ENCODE data around the gene TGM3. TPM values are rescaled to one million over a fixed set of nuclear protein-coding genes. Genes with fewer than 3 reads are reported as not detected.

Gene TGM3
- total and polyA plus RNA-seq, 10 of the 15 experiments (the other 5 are each of a cell fraction or from before 2014, with no cell fraction given) = not detected

DNA sequence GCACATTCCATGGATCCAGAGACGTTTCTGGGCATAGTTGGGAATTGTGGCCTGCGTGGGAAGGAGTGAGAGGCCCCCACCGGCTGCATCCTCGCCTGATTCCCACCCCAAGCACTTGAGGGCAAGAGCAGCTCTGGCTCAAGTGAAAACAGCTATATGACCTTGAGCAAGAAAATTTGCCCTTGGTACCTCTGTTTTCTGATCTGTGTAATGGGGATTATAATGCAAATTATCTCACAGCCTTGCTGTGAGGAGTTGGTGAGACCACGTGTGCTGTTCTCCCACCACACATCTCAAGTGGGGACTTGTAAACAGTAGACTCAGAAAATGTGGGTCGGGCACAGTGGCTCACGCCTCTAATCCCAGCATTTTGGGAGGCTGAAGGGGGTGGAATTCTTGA, 85.5 kb downstream of the TGM3 start:
- RAD21 ChIA-PET (ENCODE audit: unreplicated experiment) = no interaction called here
- SMC1A ChIA-PET (ENCODE audit: uncharacterized antibody, unreplicated experiment) = no interaction called here
- POLR2A ChIA-PET = no interaction called here
- H3K4me3 ChIP-seq = no peak overlapping the region
- H3K27me3 ChIP-seq (replicated peaks in 1 of 2; ENCODE audit: control insufficient read depth in 2 of 2, insufficient read depth in 2 of 2, low read length in 1 of 2) = no peaks in the 10 kb centered on the region; a peak in 1 of 4 replicates
- BruUV-seq (replicated peaks) = no TSS peak
- FAIRE-seq = no peak
- no peak overlapping the region for H3K9ac ChIP-seq (ENCODE audit: control insufficient read depth, insufficient read depth, low read length)
- no peaks in the 10 kb centered on the region for H3K36me3 ChIP-seq (ENCODE audit: control insufficient read depth in 2 of 2, insufficient read depth in 2 of 2, low read length in 1 of 2)
- intact Hi-C loops (cut with micrococcal nuclease; ENCODE audit: unreplicated experiment) (no loop called here), in situ Hi-C loops (cut with MboI) (no loop called here)
- no peak overlapping the region for H3K27ac ChIP-seq (ENCODE audit: control insufficient read depth, insufficient read depth)
- 8% methylated on average over 7 of the region's 7 CpGs for WGBS (ENCODE audit: insufficient coverage, insufficient replicate concordance, low lambda C conversion rate, missing lambda C conversion rate)
- no peak overlapping the region for H2AFZ ChIP-seq (ENCODE audit: control insufficient read depth, low read depth, low read length)
- H3K4me2 ChIP-seq (ENCODE audit: control insufficient read depth, insufficient read depth) = no peak overlapping the region
- H3K4me1 ChIP-seq (ENCODE audit: control insufficient read depth, insufficient read depth, low read length) = no peaks in the 10 kb centered on the region; the same call in 1 of the 2 replicates
- TF ChIP-seq TBL1XR1 (IDR thresholded peaks at IDR 0.05; ENCODE audit: low read depth, low read length) (no peak), HDAC6 (IDR thresholded peaks at IDR 0.05; ENCODE audit: unreplicated experiment) (no peak), TCF7 (IDR thresholded peaks at IDR 0.05; ENCODE audit: borderline replicate concordance) (no peak)
- TF ChIP-seq, protein P1, sequence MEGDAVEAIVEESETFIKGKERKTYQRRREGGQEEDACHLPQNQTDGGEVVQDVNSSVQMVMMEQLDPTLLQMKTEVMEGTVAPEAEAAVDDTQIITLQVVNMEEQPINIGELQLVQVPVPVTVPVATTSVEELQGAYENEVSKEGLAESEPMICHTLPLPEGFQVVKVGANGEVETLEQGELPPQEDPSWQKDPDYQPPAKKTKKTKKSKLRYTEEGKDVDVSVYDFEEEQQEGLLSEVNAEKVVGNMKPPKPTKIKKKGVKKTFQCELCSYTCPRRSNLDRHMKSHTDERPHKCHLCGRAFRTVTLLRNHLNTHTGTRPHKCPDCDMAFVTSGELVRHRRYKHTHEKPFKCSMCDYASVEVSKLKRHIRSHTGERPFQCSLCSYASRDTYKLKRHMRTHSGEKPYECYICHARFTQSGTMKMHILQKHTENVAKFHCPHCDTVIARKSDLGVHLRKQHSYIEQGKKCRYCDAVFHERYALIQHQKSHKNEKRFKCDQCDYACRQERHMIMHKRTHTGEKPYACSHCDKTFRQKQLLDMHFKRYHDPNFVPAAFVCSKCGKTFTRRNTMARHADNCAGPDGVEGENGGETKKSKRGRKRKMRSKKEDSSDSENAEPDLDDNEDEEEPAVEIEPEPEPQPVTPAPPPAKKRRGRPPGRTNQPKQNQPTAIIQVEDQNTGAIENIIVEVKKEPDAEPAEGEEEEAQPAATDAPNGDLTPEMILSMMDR (IDR thresholded peaks at IDR 0.05 in 2 of 3, conservative IDR thresholded peaks at IDR 0.05 in 1 of 3; ENCODE audit: control insufficient read depth in 2 of 3, extremely low read depth in 1 of 3, insufficient read depth in 1 of 3, low read depth in 3 of 3, low read length in 3 of 3) = no peak
- H4K20me1 ChIP-seq (ENCODE audit: control insufficient read depth, insufficient read depth) = no peaks in the 10 kb centered on the region
- CTCF ChIA-PET = no interaction called here
- no peak for DNase-seq (ENCODE audit: low read depth, low spot score)
- no peak for ATAC-seq
- no peaks in the 10 kb centered on the region for H3K9me3 ChIP-seq (replicated peaks; ENCODE audit: control insufficient read depth, insufficient read depth, low read length)
- H3K79me2 ChIP-seq (ENCODE audit: control insufficient read depth, insufficient read depth, low read length) = no peaks in the 10 kb centered on the region

DNA sequence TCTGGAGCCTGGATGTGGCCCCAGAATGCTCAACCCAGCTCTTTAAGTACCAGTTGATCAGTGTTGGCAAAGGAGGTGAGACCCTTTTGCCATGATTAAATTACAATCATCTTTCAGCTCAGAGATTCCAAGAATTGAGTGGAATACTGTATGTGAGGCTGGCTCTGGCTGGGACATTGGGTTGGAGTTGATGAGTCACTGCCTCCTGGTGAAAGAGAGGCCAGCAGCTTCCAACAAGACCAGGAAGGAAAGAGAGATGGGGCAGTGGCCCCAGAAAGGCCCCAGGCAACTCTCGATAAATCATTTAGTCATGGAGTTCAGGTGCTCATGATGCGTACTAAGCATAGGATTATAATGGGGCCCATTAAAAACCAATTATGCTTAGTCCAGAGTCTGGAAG, 87.0 kb downstream of the TGM3 start:
- intact Hi-C loops (cut with micrococcal nuclease; ENCODE audit: unreplicated experiment) = no loop called here
- peaks cover 4% of the 10 kb centered on the region for H3K4me1 ChIP-seq (ENCODE audit: control insufficient read depth, insufficient read depth, low read length)
- TF ChIP-seq, protein P2, sequence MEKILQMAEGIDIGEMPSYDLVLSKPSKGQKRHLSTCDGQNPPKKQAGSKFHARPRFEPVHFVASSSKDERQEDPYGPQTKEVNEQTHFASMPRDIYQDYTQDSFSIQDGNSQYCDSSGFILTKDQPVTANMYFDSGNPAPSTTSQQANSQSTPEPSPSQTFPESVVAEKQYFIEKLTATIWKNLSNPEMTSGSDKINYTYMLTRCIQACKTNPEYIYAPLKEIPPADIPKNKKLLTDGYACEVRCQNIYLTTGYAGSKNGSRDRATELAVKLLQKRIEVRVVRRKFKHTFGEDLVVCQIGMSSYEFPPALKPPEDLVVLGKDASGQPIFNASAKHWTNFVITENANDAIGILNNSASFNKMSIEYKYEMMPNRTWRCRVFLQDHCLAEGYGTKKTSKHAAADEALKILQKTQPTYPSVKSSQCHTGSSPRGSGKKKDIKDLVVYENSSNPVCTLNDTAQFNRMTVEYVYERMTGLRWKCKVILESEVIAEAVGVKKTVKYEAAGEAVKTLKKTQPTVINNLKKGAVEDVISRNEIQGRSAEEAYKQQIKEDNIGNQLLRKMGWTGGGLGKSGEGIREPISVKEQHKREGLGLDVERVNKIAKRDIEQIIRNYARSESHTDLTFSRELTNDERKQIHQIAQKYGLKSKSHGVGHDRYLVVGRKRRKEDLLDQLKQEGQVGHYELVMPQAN (conservative IDR thresholded peaks at IDR 0.05) = no peak
- TF ChIP-seq USF1 (IDR thresholded peaks at IDR 0.05; ENCODE audit: borderline replicate concordance, extremely low read length, insufficient read depth, low read depth, low read length) (no peak), MEF2B (IDR thresholded peaks at IDR 0.05; ENCODE audit: partially characterized antibody, poor library complexity, severe bottlenecking) (no peak), ATF7 (IDR thresholded peaks at IDR 0.05; ENCODE audit: low read depth) (no peak), HDAC6 (IDR thresholded peaks at IDR 0.05; ENCODE audit: unreplicated experiment) (no peak), LARP7 (IDR thresholded peaks at IDR 0.05) (no peak)
- TF ChIP-seq, protein P3, sequence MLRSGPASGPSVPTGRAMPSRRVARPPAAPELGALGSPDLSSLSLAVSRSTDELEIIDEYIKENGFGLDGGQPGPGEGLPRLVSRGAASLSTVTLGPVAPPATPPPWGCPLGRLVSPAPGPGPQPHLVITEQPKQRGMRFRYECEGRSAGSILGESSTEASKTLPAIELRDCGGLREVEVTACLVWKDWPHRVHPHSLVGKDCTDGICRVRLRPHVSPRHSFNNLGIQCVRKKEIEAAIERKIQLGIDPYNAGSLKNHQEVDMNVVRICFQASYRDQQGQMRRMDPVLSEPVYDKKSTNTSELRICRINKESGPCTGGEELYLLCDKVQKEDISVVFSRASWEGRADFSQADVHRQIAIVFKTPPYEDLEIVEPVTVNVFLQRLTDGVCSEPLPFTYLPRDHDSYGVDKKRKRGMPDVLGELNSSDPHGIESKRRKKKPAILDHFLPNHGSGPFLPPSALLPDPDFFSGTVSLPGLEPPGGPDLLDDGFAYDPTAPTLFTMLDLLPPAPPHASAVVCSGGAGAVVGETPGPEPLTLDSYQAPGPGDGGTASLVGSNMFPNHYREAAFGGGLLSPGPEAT (IDR thresholded peaks at IDR 0.05; ENCODE audit: low read depth) = no peak

More for the DNA sequence above, 87.0 kb downstream of the TGM3 start:
- H3K79me2 ChIP-seq (ENCODE audit: control insufficient read depth, insufficient read depth, low read length) = no peaks in the 10 kb centered on the region
- no peak overlapping the region for H2AFZ ChIP-seq (ENCODE audit: control insufficient read depth, low read depth, low read length)
- peaks cover 5% of the 10 kb centered on the region; the same call in 1 of the 3 replicates for H3K9me3 ChIP-seq (replicated peaks; ENCODE audit: control insufficient read depth, insufficient read depth, low read length)
- ChIA-PET POLR2A (no interaction called here), CTCF (no interaction called here), RAD21 (ENCODE audit: unreplicated experiment) (no interaction called here), SMC1A (ENCODE audit: uncharacterized antibody, unreplicated experiment) (no interaction called here)
- H3K9ac ChIP-seq (ENCODE audit: control insufficient read depth, insufficient read depth, low read length) = no peak overlapping the region
- H3K4me3 ChIP-seq = no peak overlapping the region
- ATAC-seq = no peak
- 96% methylated on average over 2 of the region's 2 CpGs for WGBS (ENCODE audit: insufficient coverage, insufficient replicate concordance, low lambda C conversion rate, missing lambda C conversion rate)
- no peaks in the 10 kb centered on the region for H4K20me1 ChIP-seq (ENCODE audit: control insufficient read depth, insufficient read depth)
- no peaks in the 10 kb centered on the region for H3K36me3 ChIP-seq (ENCODE audit: control insufficient read depth in 2 of 2, insufficient read depth in 2 of 2, low read length in 1 of 2)
- in situ Hi-C loops (cut with MboI) = no loop called here
- DNase-seq (ENCODE audit: low read depth, low spot score) = no peak
- no peak overlapping the region for H3K27ac ChIP-seq (ENCODE audit: control insufficient read depth, insufficient read depth)
- BruUV-seq (replicated peaks) = no TSS peak
- H3K4me2 ChIP-seq (ENCODE audit: control insufficient read depth, insufficient read depth) = no peak overlapping the region
- no peak for FAIRE-seq
- no peaks in the 10 kb centered on the region; a peak in 1 of 4 replicates for H3K27me3 ChIP-seq (replicated peaks in 1 of 2; ENCODE audit: control insufficient read depth in 2 of 2, insufficient read depth in 2 of 2, low read length in 1 of 2)

Data from GM12878 (cell line).